ENCODE measurements around the gene LRRIQ1. TPM values are rescaled to one million over a fixed set of nuclear protein-coding genes. Genes with fewer than 3 reads are reported as not detected.

The LRRIQ1 gene
- total RNA-seq, 1 donor from 2014 or later, result not detected

Other genes starting within 250 kb of the LRRIQ1 start
- gene SLC6A15, start 123.6 kb upstream of the LRRIQ1 start, total RNA-seq, result 0.52 TPM
- not detected for gene TSPAN19, start 74 bp upstream of the LRRIQ1 start, total RNA-seq
- 0.52 TPM for gene ALX1, start 243.9 kb downstream of the LRRIQ1 start, total RNA-seq